ENCODE data around the gene CXXC4. TPM values are rescaled to one million over a fixed set of nuclear protein-coding genes. Genes with fewer than 3 reads are reported as not detected.
A peak's percentile ranks its signal among the peaks of the same experiment; 100 is the strongest.

CXXC4 gene
- total and polyA plus RNA-seq, 2 donors = 0.58 to 5.1 TPM

DNA sequence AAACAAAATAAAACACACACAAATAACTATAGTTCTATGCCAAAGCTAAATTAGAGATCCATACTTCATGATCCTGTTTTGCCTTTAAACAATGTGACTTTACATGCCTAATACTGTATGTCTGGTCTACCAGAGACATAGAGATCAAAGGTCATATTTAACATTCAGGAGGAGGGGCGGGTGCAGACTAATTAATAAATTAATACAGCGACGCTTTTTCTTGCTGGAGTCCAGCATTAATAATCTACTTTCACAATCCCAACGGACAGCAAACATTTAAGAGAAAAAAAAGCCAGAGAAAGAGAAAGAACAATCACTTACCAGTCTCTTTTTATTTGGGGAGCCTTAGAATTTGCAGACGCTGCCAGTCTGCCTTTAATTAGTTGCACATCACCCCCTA, 509 bp downstream of the CXXC4 start:
- no peaks in the 10 kb centered on the region for H3K4me1 ChIP-seq (ENCODE audit: insufficient read depth)
- H3K27ac ChIP-seq (ENCODE audit: low read depth) = no peak overlapping the region
- WGBS = 30% methylated on average over 5 of the region's 5 CpGs
- no peaks in the 10 kb centered on the region for H3K36me3 ChIP-seq (ENCODE audit: insufficient read depth)
- DNase-seq (ENCODE audit: extremely low spot score) = no peak
- peak overlapping the region; percentile 38 for H3K4me3 ChIP-seq (ENCODE audit: low read depth, low read length)

GRCh38 chr4:104493081-104493831, 1.4 kb downstream of the CXXC4 start:
- H3K4me1 ChIP-seq (ENCODE audit: insufficient read depth) = no peaks in the 10 kb centered on the region
- H3K27ac ChIP-seq (ENCODE audit: low read depth) = no peak overlapping the region
- no peak for DNase-seq (ENCODE audit: extremely low spot score)
- WGBS = 94% methylated on average over 3 of the region's 3 CpGs
- no peak overlapping the region for H3K4me3 ChIP-seq (ENCODE audit: low read depth, low read length)
- no peaks in the 10 kb centered on the region for H3K36me3 ChIP-seq (ENCODE audit: insufficient read depth)

- DNase-seq (ENCODE audit: extremely low spot score) = no peak
- Histone ChIP-seq H3K36me3 (ENCODE audit: insufficient read depth) (no peaks in the 10 kb centered on the region), H3K4me1 (ENCODE audit: insufficient read depth) (no peaks in the 10 kb centered on the region), H3K27ac (ENCODE audit: low read depth) (peak overlapping the region; percentile 23), H3K4me3 (ENCODE audit: low read depth, low read length) (peak overlapping the region; percentile 95)
- 11% methylated on average over 7 of the region's 7 CpGs for WGBS
Observed at GRCh38 chr4:104492183-104492771, 2.4 kb downstream of the CXXC4 start.

- H3K4me3 ChIP-seq (ENCODE audit: low read depth, low read length) = peak overlapping the region; percentile 95
- H3K27ac ChIP-seq (ENCODE audit: low read depth) = no peak overlapping the region
- DNase-seq (ENCODE audit: extremely low spot score) = no peak
- 1% methylated on average over 46 of the region's 47 CpGs for WGBS
- no peaks in the 10 kb centered on the region for H3K36me3 ChIP-seq (ENCODE audit: insufficient read depth)
- no peaks in the 10 kb centered on the region for H3K4me1 ChIP-seq (ENCODE audit: insufficient read depth)
Observed at GRCh38 chr4:104491481-104492182, 3.1 kb downstream of the CXXC4 start.

GRCh38 chr4:104490770-104491480, 3.8 kb downstream of the CXXC4 start:
- Histone ChIP-seq H3K36me3 (ENCODE audit: insufficient read depth) (no peaks in the 10 kb centered on the region), H3K27ac (ENCODE audit: low read depth) (no peak overlapping the region), H3K4me3 (ENCODE audit: low read depth, low read length) (peak overlapping the region; percentile 95), H3K4me1 (ENCODE audit: insufficient read depth) (no peaks in the 10 kb centered on the region)
- under 1% methylated on average over 53 of the region's 55 CpGs for WGBS
- peak; percentile 53 for DNase-seq (ENCODE audit: extremely low spot score)

GRCh38 chr4:104490096-104490769, 4.5 kb downstream of the CXXC4 start:
- no peak overlapping the region for H3K27ac ChIP-seq (ENCODE audit: low read depth)
- WGBS = 50% methylated on average over 7 of the region's 7 CpGs

DNA sequence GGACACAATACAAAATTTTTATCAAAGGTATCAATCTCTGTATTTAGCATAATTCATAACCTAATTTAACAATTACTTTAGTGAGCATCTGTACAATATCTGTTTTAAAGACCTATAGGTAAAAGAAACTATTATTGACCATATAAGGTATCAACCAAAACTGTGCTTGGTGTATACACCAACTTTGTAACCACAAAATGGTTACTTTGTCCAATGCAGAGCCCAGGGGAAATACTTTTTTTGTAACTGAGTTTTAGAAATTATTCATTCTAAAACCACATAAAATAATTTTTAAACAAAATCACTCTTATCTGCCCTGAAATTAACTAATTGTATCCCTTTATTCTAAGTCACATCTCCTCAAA, 5.0 kb downstream of the CXXC4 start:
- Histone ChIP-seq H3K27ac (ENCODE audit: low read depth) (no peak overlapping the region), H3K4me1 (ENCODE audit: insufficient read depth) (no peaks in the 10 kb centered on the region), H3K4me3 (ENCODE audit: low read depth, low read length) (no peak overlapping the region), H3K36me3 (ENCODE audit: insufficient read depth) (no peaks in the 10 kb centered on the region)
- no peak for DNase-seq (ENCODE audit: extremely low spot score)

More at GRCh38 chr4:104490096-104490769, 4.5 kb downstream of the CXXC4 start:
- Histone ChIP-seq H3K4me3 (ENCODE audit: low read depth, low read length) (peak overlapping the region; percentile 95), H3K4me1 (ENCODE audit: insufficient read depth) (no peaks in the 10 kb centered on the region), H3K36me3 (ENCODE audit: insufficient read depth) (no peaks in the 10 kb centered on the region)
- DNase-seq (ENCODE audit: extremely low spot score) = no peak

DNA sequence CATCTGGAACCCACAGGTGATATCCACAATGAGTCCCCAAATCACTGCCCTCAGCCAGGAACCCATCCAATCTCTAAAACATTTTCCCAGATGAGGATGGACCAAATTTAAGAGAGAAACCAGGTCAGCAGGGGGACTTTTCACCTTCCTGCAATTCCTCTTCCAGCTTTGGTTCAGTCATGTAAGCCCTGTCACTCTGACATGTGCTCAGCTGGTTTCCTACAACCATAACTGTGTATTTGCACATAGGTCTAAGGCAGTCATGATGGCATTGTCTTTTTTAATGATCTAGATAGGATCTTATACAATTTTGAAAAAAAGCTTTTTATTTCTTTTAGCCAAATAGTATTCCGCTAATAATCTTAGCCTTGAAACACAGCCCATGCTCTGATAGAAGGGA, 6.5 kb downstream of the CXXC4 start:
- WGBS = 91% methylated on average over 1 of the region's 1 CpG
- Histone ChIP-seq H3K27ac (ENCODE audit: low read depth) (no peak overlapping the region), H3K4me3 (ENCODE audit: low read depth, low read length) (no peak overlapping the region), H3K36me3 (ENCODE audit: insufficient read depth) (no peaks in the 10 kb centered on the region), H3K4me1 (ENCODE audit: insufficient read depth) (no peaks in the 10 kb centered on the region)
- no peak for DNase-seq (ENCODE audit: extremely low spot score)

DNA sequence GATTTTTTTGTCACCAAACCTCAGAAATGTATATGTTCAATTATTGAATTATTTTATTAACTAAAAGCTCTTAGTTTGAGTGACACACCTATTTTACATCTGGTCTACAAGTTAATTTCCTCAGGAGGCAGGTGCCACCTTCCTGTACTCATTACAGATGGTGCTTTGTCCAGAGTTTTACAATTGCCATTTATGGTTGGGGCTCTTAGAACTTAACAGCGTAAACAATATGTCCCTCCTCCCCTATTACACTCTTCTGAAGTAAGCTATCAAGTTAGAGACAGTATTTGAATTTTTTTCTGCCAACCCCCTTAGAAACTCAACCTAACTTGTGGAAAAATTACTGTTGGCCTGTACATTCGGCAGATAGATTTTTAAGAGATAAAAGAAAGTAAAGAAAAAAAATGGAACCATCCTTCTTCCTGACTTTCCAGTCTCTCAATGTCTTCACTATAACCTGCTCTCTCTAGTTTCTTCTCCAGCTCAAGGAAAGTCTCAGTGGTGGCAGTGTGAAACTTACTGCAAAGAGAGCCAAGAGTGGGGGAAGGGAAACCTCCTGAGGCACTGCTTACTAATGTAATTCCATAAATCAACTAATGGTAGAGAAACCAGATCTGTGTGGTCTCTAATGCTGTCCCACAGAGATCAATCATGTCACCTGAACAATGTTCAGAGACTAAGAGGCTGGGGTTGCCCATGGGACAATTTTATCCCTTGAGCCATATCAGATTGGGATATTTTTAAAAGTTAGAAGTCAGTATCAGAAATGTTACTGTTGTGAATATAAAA, 7.8 kb downstream of the CXXC4 start:
- H3K4me1 ChIP-seq (ENCODE audit: insufficient read depth) = no peaks in the 10 kb centered on the region
- 75% methylated on average over 2 of the region's 2 CpGs for WGBS
- no peaks in the 10 kb centered on the region for H3K36me3 ChIP-seq (ENCODE audit: insufficient read depth)
- H3K27ac ChIP-seq (ENCODE audit: low read depth) = no peak overlapping the region
- DNase-seq (ENCODE audit: extremely low spot score) = no peak
- no peak overlapping the region for H3K4me3 ChIP-seq (ENCODE audit: low read depth, low read length)

DNA sequence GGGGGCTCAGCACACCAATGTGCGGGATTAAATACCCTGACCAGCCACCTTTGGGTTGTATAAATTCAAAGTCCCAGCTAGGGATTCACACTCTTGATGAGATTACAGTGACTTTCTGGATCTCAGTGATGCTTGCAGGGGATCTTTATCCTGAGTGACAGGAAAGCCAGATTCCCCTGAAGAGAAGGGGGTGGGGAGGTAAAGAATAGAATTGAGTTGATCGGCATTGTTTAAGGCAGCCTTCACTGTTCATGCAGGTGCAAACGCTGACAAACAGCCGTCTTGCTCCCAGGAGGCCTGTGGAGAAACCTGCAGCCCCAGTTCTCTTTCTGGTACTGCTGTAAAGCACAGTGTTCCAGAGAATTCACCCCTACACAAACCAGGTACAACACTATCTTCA, 19.0 kb downstream of the CXXC4 start:
- DNase-seq (ENCODE audit: extremely low spot score) = no peak
- WGBS = 72% methylated on average over 4 of the region's 4 CpGs
- Histone ChIP-seq H3K4me1 (ENCODE audit: insufficient read depth) (no peaks in the 10 kb centered on the region), H3K27ac (ENCODE audit: low read depth) (no peak overlapping the region), H3K36me3 (ENCODE audit: insufficient read depth) (no peaks in the 10 kb centered on the region), H3K4me3 (ENCODE audit: low read depth, low read length) (no peak overlapping the region)

DNA sequence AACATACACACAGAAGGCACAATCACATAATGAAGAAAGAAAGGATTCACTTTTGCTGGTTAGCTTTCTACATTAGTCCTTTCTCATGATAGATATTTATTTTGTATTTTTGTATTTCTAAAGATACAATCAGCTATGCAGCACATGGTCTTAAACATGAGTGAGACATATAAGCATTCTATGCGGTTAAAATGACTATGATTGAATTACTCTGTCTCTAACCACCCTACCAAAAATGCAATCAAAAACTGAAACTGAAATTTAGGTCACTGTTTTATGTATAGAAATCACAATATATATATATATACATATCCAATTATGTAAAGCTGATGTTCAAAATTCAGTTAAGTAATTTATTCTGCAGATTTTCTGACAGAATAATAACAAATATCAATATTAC, 21.9 kb downstream of the CXXC4 start:
- H3K36me3 ChIP-seq (ENCODE audit: insufficient read depth) = no peaks in the 10 kb centered on the region
- H3K27ac ChIP-seq (ENCODE audit: low read depth) = no peak overlapping the region
- H3K4me3 ChIP-seq (ENCODE audit: low read depth, low read length) = no peak overlapping the region
- no peaks in the 10 kb centered on the region for H3K4me1 ChIP-seq (ENCODE audit: insufficient read depth)
- 94% methylated on average over 1 of the region's 1 CpG for WGBS
- no peak for DNase-seq (ENCODE audit: extremely low spot score)

DNA sequence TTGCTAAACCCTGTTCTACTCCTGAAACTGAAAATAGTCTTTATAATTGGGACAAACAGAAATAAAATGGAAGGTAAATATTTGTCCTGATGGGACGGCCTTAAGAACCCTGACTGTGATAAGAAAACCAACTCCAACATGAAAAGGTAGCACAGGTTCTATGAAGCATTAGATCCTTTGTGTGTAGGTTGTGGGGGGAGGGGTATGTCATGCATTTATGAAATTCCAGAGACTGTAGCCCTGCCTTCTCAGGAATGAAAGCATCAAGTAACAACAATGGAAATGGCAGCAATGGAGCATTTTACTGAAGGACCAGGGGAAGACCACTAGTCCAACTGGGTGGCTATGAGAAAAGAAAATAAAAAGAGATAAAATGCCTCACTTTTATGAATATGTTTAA, 23.9 kb downstream of the CXXC4 start:
- WGBS = 64% methylated on average over 1 of the region's 1 CpG
- Histone ChIP-seq H3K27ac (ENCODE audit: low read depth) (no peak overlapping the region), H3K4me1 (ENCODE audit: insufficient read depth) (no peaks in the 10 kb centered on the region), H3K36me3 (ENCODE audit: insufficient read depth) (no peaks in the 10 kb centered on the region), H3K4me3 (ENCODE audit: low read depth, low read length) (no peak overlapping the region)
- no peak for DNase-seq (ENCODE audit: extremely low spot score)

DNA sequence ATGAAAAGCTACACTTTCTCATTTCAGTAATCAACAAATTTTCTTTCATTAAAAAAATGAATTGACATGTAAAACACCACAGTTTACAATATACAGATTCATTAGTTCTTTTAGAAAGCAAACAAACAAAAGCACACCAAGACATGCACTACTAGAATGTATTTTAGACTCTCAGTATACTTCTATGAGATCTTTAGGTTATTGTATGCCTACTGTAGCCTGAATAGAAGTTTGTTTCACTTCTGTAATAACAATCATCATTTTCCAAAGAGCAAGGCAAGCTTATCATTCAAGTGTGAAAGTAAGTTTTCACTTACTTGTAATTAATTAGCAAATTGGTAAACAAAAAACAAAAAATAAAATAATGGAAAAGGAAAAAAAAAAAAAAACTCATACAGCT, 24.9 kb downstream of the CXXC4 start:
- H3K4me1 ChIP-seq (ENCODE audit: insufficient read depth) = no peaks in the 10 kb centered on the region

More for the DNA sequence above, 24.9 kb downstream of the CXXC4 start:
- DNase-seq (ENCODE audit: extremely low spot score) = no peak
- Histone ChIP-seq H3K36me3 (ENCODE audit: insufficient read depth) (no peaks in the 10 kb centered on the region), H3K4me3 (ENCODE audit: low read depth, low read length) (no peak overlapping the region), H3K27ac (ENCODE audit: low read depth) (no peak overlapping the region)

All from urinary bladder (tissue), 4 donors.